ENCODE measurements around the gene SPN.
"Not testable (repeated sequence)": the region's sequence is repeated elsewhere in the genome, so short reads cannot be mapped to it uniquely, and the experiment has no call there.

Gene SPN

GRCh38 chr16:29658705-29659104 is 4.3 kb upstream of the SPN start:
- no peak for TF ChIP-seq CTCF (IDR thresholded peaks at IDR 0.05; ENCODE audit: borderline replicate concordance, control extremely low read depth, extremely low read depth, insufficient read depth, missing control alignments)
- no peak for DNase-seq (ENCODE audit: low spot score)
- in situ Hi-C loops (cut with MboI; ENCODE audit: low sequenced_read_pairs, unreplicated experiment), result no loop called here

- in situ Hi-C loops (cut with MboI; ENCODE audit: low sequenced_read_pairs, unreplicated experiment), result no loop called here
- TF ChIP-seq CTCF (IDR thresholded peaks at IDR 0.05; ENCODE audit: borderline replicate concordance, control extremely low read depth, extremely low read depth, insufficient read depth, missing control alignments), result no peak
- no peak for DNase-seq (ENCODE audit: low spot score)
Observed at GRCh38 chr16:29662000-29662728, 883 bp upstream of the SPN start.

- no peak for TF ChIP-seq CTCF (IDR thresholded peaks at IDR 0.05; ENCODE audit: borderline replicate concordance, control extremely low read depth, extremely low read depth, insufficient read depth, missing control alignments)
- in situ Hi-C loops (cut with MboI; ENCODE audit: low sequenced_read_pairs, unreplicated experiment), result no loop called here
- peak; percentile 81 for DNase-seq (ENCODE audit: low spot score)
Observed at GRCh38 chr16:29662729-29663015, 375 bp upstream of the SPN start.

- no peak for TF ChIP-seq CTCF (IDR thresholded peaks at IDR 0.05; ENCODE audit: borderline replicate concordance, control extremely low read depth, extremely low read depth, insufficient read depth, missing control alignments)
- in situ Hi-C loops (cut with MboI; ENCODE audit: low sequenced_read_pairs, unreplicated experiment), result no loop called here
- no peak for DNase-seq (ENCODE audit: low spot score)
Observed at GRCh38 chr16:29663807-29664090, 702 bp downstream of the SPN start.

GRCh38 chr16:29664091-29664921 is 1.3 kb downstream of the SPN start:
- no peak for TF ChIP-seq CTCF (IDR thresholded peaks at IDR 0.05; ENCODE audit: borderline replicate concordance, control extremely low read depth, extremely low read depth, insufficient read depth, missing control alignments)
- in situ Hi-C loops (cut with MboI; ENCODE audit: low sequenced_read_pairs, unreplicated experiment), result no loop called here
- peak; percentile 56 for DNase-seq (ENCODE audit: low spot score)

GRCh38 chr16:29665294-29666077 is 2.4 kb downstream of the SPN start:
- in situ Hi-C loops (cut with MboI; ENCODE audit: low sequenced_read_pairs, unreplicated experiment), result no loop called here
- DNase-seq (ENCODE audit: low spot score), result no peak
- no peak for TF ChIP-seq CTCF (IDR thresholded peaks at IDR 0.05; ENCODE audit: borderline replicate concordance, control extremely low read depth, extremely low read depth, insufficient read depth, missing control alignments)

GRCh38 chr16:29667322-29667610 is 4.2 kb downstream of the SPN start:
- DNase-seq (ENCODE audit: low spot score); in situ Hi-C loops (cut with MboI; ENCODE audit: low sequenced_read_pairs, unreplicated experiment): not testable (repeated sequence)

All from GM13976 (cell line).